GM21360 (cell line): ENCODE measurements around the gene STS.
"Not testable (repeated sequence)": the region's sequence is repeated elsewhere in the genome, so short reads cannot be mapped to it uniquely, and the experiment has no call there.

Experiments used
- ATAC-seq: cut with Tn5 transposase; IDR thresholded peaks from one replicate; pipeline ENCODE4 v1.9.1; 2021; ENCODE audit warnings: mild to moderate bottlenecking, moderate library complexity; ENCODE audit not compliant: unreplicated experiment

The STS gene

GRCh38 chrX:7178859-7179258 is 31.3 kb downstream of the STS start:
- not testable (repeated sequence) for ATAC-seq

GRCh38 chrX:7179446-7179845 is 31.9 kb downstream of the STS start:
- no peak for ATAC-seq

- no peak for ATAC-seq
Observed at GRCh38 chrX:7184816-7185215, 37.3 kb downstream of the STS start.

DNA sequence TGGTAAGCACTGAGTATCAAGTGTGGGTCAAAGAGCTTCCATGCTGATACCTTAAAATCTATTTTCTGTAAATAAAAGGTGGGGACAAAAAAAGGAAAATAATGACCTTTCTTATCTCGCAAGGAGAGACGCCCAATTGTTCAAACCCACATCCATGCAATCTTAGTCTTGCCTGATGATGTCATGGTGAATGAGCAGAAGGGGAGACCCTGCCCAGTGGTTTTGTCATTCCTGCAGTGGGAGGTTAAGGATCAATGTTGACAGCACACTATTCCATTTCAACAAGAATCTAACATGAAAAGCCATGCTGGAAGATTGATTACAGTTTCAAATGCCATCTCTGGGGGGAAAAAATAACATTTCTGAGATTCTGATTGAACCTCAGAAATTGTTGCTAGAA is 41.2 kb downstream of the STS start:
- no peak for ATAC-seq

GRCh38 chrX:7190157-7190556 is 42.6 kb downstream of the STS start:
- no peak for ATAC-seq

DNA sequence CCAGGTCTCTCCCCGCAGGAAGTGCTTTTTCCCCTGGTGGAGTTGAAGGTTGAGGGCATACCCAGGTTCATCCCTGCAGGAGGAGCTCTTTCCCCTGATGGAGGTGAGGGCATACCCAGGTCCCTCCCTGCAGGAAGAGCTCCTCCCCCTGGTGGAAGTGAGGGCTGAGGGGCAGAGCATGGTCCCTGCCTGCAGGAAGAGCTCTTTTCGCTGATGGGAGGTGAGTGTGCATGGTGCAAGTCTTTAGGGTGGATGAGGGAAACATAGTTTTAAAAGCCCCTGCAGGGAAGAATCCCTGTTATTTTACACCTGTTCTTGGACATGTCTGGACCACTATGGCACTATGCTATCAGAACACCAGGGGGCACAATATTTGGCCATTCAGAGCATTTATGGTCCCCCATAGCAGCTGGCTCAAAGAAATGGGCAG is 44.2 kb downstream of the STS start:
- no peak for ATAC-seq

DNA sequence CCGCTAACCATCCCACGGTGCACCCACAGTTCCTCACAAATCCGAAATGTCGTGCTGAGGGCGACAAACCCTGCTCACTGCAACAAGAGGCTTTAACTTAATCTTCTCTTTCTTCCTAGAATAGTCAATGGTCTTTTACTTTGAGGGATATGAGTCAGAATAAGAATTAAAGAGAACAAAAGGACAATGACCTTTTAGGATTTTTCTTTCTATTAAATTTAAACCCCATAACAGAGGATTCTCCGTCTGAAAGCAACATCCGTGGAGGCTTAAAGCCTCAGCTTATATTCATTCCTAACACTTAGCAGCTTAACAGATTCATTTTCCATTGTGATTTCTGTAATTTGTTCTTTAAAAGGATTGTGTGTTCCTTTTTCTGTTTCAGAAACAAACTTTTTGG is 45.4 kb downstream of the STS start:
- ATAC-seq: no peak

DNA sequence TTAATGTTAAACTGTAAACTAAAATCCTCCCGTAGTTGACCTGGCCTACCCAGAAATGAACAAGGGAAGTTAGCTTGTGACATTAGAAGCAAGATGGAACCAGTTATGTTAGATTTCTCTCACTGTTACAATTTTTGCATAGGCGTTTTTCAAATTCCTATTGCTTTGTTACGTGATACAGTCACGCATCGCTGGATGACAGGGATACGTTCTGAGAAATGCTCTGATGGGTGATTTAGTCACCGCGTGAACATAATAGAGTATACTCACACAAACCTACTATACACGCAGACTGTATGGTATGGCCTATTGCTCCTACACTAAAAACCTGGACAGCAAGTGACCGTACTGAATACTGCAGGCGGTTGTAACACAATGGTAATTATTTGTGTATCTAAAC is 47.1 kb downstream of the STS start:
- no peak for ATAC-seq
